GM12872 (cell line): ENCODE data around the gene PPDPF.
A peak's percentile ranks its signal among the peaks of the same experiment; 100 is the strongest.

ENCODE experiments used
- TF ChIP-seq, protein P1 (sequence below): IDR thresholded peaks from 3 replicates; pipeline ENCODE4 v1.5.1; 2011; ENCODE audit warnings: low read depth, mild to moderate bottlenecking, low read length, moderate library complexity; ENCODE audit not compliant: insufficient read depth

PPDPF gene

DNA sequence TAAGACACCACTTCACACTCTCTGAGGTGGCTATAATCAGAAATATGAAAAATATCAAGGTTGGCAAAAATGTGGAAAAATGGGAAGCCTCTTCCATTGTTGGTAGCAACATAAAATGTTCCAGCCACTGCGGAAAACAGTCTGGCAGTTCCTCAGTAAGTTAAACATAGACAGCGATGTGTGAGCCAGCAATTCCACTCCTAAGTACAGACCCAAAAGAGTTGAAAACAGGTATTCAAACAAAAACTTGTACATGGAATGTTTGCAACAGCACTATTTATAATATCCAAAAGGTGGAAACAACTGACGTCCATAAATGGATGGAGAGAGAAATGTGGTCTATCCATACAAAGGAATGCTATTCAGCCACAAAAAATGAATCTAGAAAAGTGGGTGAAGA is 7.4 kb upstream of the PPDPF start:
- TF ChIP-seq, protein P1, sequence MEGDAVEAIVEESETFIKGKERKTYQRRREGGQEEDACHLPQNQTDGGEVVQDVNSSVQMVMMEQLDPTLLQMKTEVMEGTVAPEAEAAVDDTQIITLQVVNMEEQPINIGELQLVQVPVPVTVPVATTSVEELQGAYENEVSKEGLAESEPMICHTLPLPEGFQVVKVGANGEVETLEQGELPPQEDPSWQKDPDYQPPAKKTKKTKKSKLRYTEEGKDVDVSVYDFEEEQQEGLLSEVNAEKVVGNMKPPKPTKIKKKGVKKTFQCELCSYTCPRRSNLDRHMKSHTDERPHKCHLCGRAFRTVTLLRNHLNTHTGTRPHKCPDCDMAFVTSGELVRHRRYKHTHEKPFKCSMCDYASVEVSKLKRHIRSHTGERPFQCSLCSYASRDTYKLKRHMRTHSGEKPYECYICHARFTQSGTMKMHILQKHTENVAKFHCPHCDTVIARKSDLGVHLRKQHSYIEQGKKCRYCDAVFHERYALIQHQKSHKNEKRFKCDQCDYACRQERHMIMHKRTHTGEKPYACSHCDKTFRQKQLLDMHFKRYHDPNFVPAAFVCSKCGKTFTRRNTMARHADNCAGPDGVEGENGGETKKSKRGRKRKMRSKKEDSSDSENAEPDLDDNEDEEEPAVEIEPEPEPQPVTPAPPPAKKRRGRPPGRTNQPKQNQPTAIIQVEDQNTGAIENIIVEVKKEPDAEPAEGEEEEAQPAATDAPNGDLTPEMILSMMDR = no peak

DNA sequence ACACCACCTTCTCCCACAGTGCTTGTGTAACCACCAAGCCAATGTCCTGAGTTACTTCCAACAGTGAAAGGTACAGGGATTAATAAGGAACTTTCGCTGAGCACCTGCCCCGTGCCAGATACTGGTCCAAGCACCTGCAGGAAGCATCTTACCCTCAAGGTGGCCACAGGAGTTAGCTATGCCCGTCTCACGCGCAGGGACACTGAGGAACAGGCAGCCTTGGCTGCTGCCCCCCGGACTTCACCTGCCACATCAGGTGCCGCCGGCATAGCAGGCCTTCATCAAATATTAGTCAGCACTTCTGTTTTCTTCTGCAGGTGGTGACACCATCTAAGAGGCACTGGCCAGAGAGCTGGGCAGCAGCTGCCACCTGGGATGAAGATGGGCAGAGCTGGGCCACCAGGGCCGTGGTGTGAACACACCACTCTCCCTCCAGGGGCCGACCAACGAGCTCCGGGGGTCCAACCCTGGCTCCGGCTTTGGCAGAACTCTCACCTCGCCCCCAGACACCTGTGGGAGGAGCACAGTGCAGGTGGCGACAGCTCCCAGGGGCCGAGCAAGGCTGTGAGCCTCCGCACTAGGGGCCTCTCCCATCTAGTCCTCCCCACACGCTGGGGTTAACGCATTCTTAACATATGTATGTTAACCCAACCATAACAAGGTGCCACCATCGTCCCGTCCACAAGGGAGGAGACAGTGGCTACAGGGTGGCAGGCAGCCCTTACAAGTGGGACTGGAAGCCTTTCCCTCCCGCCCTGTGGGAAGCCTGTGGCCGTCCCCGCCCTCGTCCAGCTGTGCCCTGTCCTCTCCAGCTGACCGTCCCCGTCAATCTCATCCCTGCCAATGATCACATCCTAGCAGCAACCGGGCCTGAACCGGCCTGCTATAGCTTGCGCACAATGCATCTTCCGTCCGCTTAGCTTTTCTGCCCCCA is 2.9 kb upstream of the PPDPF start:
- TF ChIP-seq, protein P1 = no peak

DNA sequence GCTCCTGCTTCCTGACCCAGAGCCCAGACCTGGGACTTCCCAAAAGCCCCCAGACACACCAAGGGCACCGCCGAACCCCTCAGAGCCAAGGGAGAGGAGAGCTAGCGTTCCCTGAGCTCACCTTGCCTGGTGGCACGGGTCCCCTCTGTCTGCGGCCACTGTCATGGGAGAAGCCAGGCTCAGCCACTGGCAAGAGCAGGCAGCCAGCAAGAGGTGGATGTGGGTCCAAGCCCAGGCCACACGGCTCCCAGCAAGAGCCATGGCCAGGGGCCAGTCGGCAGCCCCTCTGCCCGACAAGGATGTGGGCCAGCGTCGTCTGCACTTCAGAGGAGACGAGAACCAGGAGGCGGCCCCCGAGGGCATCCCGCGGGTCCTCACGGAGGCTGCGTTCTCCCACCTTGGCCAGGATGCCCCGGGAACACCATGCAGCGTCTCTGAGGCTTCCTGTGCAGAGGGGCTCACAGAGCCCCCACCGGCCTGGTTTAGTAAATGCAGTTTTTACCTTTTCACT is 2.2 kb upstream of the PPDPF start:
- TF ChIP-seq, protein P1 = 0 out of 3 replicates have a peak, but pooled peaks have one; percentile 11

DNA sequence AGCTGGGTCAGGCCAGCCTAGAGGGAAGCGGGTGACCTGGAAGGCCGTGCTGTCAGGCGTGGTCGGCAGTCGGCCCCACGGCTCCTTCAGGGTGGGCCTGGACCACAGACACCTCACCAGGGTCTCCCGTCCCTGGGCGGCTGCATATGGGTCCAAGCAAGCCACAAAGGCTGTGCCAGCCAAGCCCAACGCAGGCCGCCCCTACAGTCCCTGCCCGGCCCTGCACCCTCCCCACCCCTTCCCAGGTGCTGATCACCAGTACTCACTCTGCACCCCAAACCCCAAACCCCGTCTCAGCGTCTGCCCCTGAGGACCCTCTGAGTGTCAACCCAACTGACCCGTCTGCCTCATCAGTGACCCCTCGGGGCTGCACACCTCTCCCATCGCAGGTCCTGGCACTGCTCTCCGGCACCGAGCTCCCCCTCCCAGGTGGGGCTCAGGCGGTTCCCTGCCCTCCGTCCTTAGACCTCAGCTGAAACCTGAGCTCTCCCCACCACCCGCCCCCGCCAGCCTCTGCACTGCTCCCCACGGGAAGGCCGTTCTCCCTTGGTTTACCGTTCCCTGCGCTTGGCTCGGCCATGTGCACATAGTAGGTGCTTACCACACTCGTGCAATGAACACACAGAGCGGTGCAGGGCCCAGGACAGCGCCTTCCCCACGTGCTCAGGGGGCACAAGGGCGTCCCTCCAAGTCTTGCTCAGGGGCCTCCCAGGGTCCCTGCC is 1.5 kb upstream of the PPDPF start:
- TF ChIP-seq, protein P1 = no peak

DNA sequence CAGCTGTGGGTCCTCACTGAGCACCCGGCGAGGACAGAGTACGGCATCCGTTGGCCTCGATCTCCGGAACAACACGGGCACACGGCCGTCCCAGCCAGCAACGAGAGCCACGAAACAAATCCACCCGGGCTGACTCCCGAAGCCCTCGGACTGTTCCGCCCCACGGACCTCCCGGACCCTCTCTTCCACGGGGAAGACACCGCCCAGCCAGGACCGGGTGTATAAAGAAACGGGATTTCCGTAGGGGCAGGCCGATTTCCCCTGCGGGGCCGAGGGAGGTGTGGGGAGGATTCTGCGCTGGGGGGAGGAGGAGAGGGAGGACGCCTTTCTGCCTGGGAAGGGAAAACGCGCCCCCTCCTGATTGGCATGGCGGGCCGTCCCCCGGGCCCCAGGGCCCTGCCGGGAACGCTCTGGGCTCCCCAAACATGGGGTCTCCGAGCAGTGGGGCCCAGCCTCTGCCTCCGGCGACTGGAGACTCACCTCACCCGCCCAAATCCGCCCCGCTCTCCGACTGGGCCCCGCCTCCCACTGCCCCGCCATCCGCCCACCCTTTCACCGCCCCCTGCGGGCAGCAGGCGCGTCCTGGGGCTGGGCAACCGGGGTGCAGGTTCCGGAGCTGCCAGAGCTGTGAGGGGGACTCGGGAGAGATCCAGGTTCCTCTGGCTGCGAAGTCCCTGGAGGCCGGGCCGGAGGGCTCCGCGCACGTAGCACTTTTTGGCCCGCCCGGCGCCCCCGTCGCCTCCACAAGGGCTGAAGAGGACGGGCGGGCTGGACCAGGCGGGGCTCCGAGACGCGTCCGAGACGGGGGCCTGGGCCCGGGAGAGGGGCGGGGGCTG is 679 bp upstream of the PPDPF start:
- TF ChIP-seq, protein P1 = no peak

DNA sequence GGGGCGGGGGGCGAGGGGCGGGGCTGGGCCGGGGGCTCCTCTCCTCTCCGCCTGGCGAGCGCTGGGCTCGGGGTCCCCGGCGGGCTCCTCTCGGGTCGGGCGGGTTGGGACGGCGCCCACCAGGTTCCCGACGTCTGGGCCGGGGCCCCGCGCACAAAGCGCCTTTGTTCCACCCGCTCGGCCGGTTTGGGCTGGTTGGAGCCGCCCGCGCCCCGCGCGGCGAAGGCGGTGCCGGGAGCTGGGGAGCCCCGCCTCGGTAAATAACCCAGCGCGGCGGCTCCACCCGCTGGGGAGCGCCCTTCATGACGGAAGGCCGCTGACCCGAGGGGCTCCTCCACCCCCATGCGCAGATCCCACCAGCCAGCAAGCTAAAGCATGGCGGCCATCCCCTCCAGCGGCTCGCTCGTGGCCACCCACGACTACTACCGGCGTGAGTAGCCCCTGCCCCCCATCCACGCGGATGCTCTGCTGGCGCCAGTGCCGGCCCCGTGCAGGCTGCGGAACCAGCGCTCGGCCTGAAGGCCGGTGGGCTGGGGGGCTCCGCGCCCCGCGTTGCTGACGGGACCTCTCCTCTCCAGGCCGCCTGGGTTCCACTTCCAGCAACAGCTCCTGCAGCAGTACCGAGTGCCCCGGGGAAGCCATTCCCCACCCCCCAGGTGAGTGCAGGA is 503 bp downstream of the PPDPF start:
- TF ChIP-seq, protein P1 = 0 out of 3 replicates have a peak, but pooled peaks have one; percentile 23
